ENCODE measurements around the gene RELT.

The RELT gene

GRCh38 chr11:73439002-73439843 lies 63.0 kb downstream of the RELT start:
- DNase-seq = no peak

GRCh38 chr11:73445980-73446379 lies 69.8 kb downstream of the RELT start:
- DNase-seq = no peak

- no peak for DNase-seq
Observed at GRCh38 chr11:73446766-73447165, 70.6 kb downstream of the RELT start.

Measured in kidney glomerular epithelial cell (primary cell).